PC-9 (cell line): ENCODE data around the gene TXLNB. TPM values are rescaled to one million over a fixed set of nuclear protein-coding genes. Genes with fewer than 3 reads are reported as not detected.

Source experiments
- Bru-seq: library from RNA; stranded (reverse); fragments of 400-500 nt; gene quantifications from one replicate; lab custom pipeline; 2021; lab: Mats Ljungman, UMichigan
- BruChase-seq, 2 experiments: library from RNA; stranded (reverse); fragments of 400-500 nt; gene quantifications; one replicate each; lab custom pipeline; 2021; lab: Mats Ljungman, UMichigan
- BruUV-seq: library from RNA; stranded (reverse); fragments of 400-500 nt; replicated peaks from 2 replicates; lab custom pipeline; 2021; lab: Mats Ljungman, UMichigan
- CTCF ChIA-PET: fragments of 300-600 bp; sonication (Branson Sonifier 250); formaldehyde crosslinking; loops from one replicate; lab custom pipeline; 2022; ENCODE audit warnings: antibody characterized with exemption; lab: Charles Lee
- POLR2A ChIA-PET: fragments of 300-600 bp; sonication (Branson Sonifier 250); formaldehyde crosslinking; loops from one replicate; lab custom pipeline; 2022; ENCODE audit warnings: antibody characterized with exemption; ENCODE audit not compliant: unreplicated experiment; lab: Charles Lee
- DNase-seq, 2 experiments: peaks; one replicate each; pipeline versions ENCODE4 v3.0.0 to v3.0.0-alpha.2; 2015 to 2022; ENCODE audit warnings: mixed read lengths in 1 of 2
- H2AFZ ChIP-seq: fragments of 200-600 bp; sonication (generic); 2 replicates; pipeline ENCODE4 v1.8.1; 2017; ENCODE audit warnings: antibody characterized with exemption
- H3F3A ChIP-seq: fragments of 200-600 bp; sonication (generic); 2 replicates; pipeline ENCODE4 v1.8.1; 2017; ENCODE audit warnings: antibody characterized with exemption, mild to moderate bottlenecking, low read depth; ENCODE audit not compliant: insufficient read depth
- H3K27ac ChIP-seq: fragments of 200-600 bp; sonication (generic); 2 replicates; pipeline ENCODE4 v1.6.1; 2016; ENCODE audit warnings: mixed run types
- H3K27me3 ChIP-seq: fragments of 200-600 bp; sonication (generic); 2 replicates; pipeline ENCODE4 v1.6.1; 2016; ENCODE audit warnings: low read depth, mixed run types; ENCODE audit not compliant: insufficient read depth
- H3K36me3 ChIP-seq: fragments of 200-600 bp; sonication (generic); 2 replicates; pipeline ENCODE4 v1.6.1; 2016; ENCODE audit warnings: low read depth, mixed run types
- H3K4me1 ChIP-seq: fragments of 200-600 bp; sonication (generic); replicated peaks from 2 replicates; pipeline ENCODE4 v1.6.1; 2016; ENCODE audit warnings: mixed run types; ENCODE audit not compliant: insufficient read depth
- H3K4me2 ChIP-seq: fragments of 200-600 bp; sonication (generic); 2 replicates; pipeline ENCODE4 v1.6.1; 2017; ENCODE audit warnings: mixed run types
- H3K4me3 ChIP-seq: fragments of 200-600 bp; sonication (generic); 2 replicates; pipeline ENCODE4 v1.6.1; 2016; ENCODE audit warnings: mixed run types
- H3K79me2 ChIP-seq: fragments of 200-600 bp; sonication (generic); 2 replicates; pipeline ENCODE4 v1.6.1; 2017; ENCODE audit warnings: low read depth, mixed run types
- H3K9me2 ChIP-seq: fragments of 200-600 bp; sonication (generic); 2 replicates; pipeline ENCODE4 v1.8.1; 2017; ENCODE audit warnings: mild to moderate bottlenecking; ENCODE audit not compliant: insufficient read depth
- H3K9me3 ChIP-seq: fragments of 200-600 bp; sonication (generic); 2 replicates; pipeline ENCODE4 v1.8.1; 2016; ENCODE audit warnings: low read depth; ENCODE audit not compliant: insufficient read depth
- H4K20me1 ChIP-seq: fragments of 200-600 bp; sonication (generic); 2 replicates; pipeline ENCODE4 v1.8.1; 2017; ENCODE audit not compliant: insufficient read depth
- EZH2 ChIP-seq: fragments of 200-600 bp; sonication (generic); IDR thresholded peaks from 2 replicates; pipeline ENCODE4 v1.8.0; 2017; ENCODE audit warnings: antibody characterized with exemption, low read depth
- intact Hi-C: fragments of 100-400 bp; cut with micrococcal nuclease; formaldehyde crosslinking; loops from one replicate; pipeline ENCODE4 v1.10.0; 2022; ENCODE audit not compliant: unreplicated experiment
- long read RNA-seq: library from polyadenylated mRNA; stranded (forward); transcript quantifications from one replicate; pipeline ENCODE4 v2.0.0, GENCODE V29; 2022
- total RNA-seq: library from RNA; stranded (reverse); gene quantifications from 2 replicates; pipeline ENCODE4 v1.2.3, GENCODE V29; 2021
- TF ChIP-seq, protein P1 (sequence below): fragments of 200-600 bp; sonication (generic); conservative IDR thresholded peaks from 2 replicates; pipeline ENCODE4 v1.6.1; 2017; ENCODE audit warnings: mixed run types, antibody characterized with exemption, mild to moderate bottlenecking, moderate library complexity

The TXLNB gene
- 0.09 TPM in 1 of 2 replicates, not detected in the other for total RNA-seq
- percentile 13 among the genes with signal in this experiment for Bru-seq, nascent RNA
- BruChase-seq, experiment 1, labeled RNA remaining after a 2-hour chase, result percentile 7 among the genes with signal in this experiment
- BruChase-seq, experiment 2, labeled RNA remaining after a 6-hour chase, result percentile 16 among the genes with signal in this experiment
- long read RNA-seq, result 0 reads

DNA sequence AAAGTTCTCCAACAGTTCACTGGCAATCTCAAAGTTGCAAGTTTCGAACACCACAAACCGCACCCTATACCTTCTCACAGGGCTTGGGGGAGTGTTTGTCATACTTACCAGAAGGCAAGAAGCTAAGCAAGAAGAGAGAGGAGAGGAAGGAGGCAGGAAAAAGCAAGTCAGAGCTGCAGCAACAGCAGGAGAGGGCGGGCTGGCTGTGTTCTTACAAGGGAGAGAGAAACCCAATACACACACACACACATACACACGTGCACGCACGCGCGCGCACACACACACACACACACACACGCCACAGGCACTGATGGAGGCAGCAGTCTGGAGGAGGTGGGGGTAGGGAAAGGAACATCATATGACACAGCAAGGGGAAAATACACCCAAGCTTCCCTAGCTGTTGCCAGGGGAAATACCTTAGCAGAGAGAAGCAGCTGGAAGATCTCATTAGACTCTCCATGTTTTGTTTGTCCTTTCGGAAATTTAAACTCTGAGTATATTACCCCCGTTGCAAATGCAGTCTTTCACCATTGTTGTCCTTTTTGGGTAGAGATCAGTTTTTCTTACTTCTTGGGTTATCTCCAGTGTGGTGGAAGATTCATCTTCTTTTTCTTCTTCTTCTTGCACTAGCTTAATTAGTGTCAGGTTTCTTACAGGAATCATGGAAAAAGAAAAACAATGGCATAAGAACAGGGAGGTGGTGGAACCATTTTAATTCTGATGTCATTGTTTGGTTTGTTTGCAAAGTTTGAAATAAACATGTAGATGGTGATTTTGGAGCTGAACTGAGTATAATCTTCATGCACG, at the start of gene TXLNB:
Gene TXLNB, minus strand, starts transcription at position 186 of the 807 bp plus-strand sequence. CDS start 3,099 bp downstream, outside the sequence.
- Histone ChIP-seq H4K20me1 (no peaks in the 10 kb centered on the region), H2AFZ (peak within 1 kb of the TSS; percentile 45; the same call in 1 of the 2 replicates), H3F3A (no peaks in the 10 kb centered on the region), H3K4me3 (no peak within 1 kb of the TSS), H3K9me3 (no peaks in the 10 kb centered on the region), H3K4me1 (0 out of 2 replicates have a peak, but pooled peaks cover 5% of the 10 kb centered on the region), H3K36me3 (no peaks in the 10 kb centered on the region), H3K4me2 (no peak within 1 kb of the TSS), H3K9me2 (no peaks in the 10 kb centered on the region), H3K27ac (no peak within 1 kb of the TSS), H3K79me2 (no peaks in the 10 kb centered on the region), H3K27me3 (no peaks in the 10 kb centered on the region)
- ChIA-PET POLR2A (interaction anchor here (0.6 kb wide), 1 partner anchor 792 kb away, joined by 3 read pairs; no protein-coding TSS in a partner anchor), CTCF (no interaction called here)
- no peak for TF ChIP-seq EZH2
- TF ChIP-seq, protein P1, sequence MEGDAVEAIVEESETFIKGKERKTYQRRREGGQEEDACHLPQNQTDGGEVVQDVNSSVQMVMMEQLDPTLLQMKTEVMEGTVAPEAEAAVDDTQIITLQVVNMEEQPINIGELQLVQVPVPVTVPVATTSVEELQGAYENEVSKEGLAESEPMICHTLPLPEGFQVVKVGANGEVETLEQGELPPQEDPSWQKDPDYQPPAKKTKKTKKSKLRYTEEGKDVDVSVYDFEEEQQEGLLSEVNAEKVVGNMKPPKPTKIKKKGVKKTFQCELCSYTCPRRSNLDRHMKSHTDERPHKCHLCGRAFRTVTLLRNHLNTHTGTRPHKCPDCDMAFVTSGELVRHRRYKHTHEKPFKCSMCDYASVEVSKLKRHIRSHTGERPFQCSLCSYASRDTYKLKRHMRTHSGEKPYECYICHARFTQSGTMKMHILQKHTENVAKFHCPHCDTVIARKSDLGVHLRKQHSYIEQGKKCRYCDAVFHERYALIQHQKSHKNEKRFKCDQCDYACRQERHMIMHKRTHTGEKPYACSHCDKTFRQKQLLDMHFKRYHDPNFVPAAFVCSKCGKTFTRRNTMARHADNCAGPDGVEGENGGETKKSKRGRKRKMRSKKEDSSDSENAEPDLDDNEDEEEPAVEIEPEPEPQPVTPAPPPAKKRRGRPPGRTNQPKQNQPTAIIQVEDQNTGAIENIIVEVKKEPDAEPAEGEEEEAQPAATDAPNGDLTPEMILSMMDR, result no peak
- no TSS peak for BruUV-seq
- DNase-seq, result peak in 1 of 2 experiments; percentile 31
- intact Hi-C loops, result no loop called here

DNA sequence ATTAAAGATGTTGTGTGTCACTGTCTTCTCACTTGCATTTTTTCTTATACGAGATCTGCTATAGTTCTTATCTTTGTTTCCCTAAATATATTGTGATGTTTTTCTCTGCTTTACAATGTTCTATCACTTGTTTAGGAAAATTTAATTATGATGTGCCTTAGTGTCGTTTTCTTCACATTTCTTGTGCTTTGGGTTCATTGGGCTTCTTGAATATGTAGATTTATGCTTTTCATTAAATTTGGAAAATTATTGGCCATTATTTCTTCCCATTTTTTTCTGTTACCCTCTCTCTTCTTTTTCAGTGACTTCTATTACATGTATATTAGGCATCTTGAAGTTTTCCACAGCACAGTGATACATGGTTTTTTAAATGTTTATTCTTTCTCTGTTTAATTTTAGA, 49.3 kb upstream of the TXLNB start:
- POLR2A ChIA-PET, result no interaction called here
- CTCF ChIA-PET, result no interaction called here

DNA sequence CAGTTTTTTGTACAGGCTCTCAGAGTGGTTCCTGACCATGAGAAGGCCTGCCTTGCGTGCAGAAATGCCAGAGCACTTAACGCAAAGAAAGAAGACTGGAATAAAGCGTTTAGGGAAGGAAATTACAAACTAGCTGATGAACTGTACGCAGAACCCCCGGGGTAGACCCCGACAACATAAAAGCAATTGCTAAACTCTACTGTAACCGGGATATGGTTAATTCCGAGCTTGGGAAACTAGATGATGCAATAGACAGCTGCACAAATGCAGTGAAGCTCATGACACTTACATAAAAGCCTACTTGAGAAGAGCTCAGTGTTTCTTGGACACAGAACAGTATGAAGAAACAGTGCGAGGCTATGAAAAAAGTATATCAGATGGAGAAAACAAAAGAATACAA, 47.0 kb upstream of the TXLNB start:
- Histone ChIP-seq H3K9me3 (no peaks in the 10 kb centered on the region), H3K36me3 (no peaks in the 10 kb centered on the region), H3K27ac (no peak overlapping the region), H3K9me2 (no peaks in the 10 kb centered on the region), H3K27me3 (no peaks in the 10 kb centered on the region), H3K4me3 (no peak overlapping the region), H3K79me2 (no peaks in the 10 kb centered on the region), H3K4me1 (peaks cover 14% of the 10 kb centered on the region), H3F3A (no peaks in the 10 kb centered on the region), H2AFZ (no peak overlapping the region), H3K4me2 (no peak overlapping the region), H4K20me1 (no peaks in the 10 kb centered on the region)
- POLR2A ChIA-PET, result no interaction called here
- no TSS peak for BruUV-seq
- TF ChIP-seq, protein P1, result no peak
- TF ChIP-seq EZH2, result no peak
- no peak for DNase-seq
- intact Hi-C loops, result no loop called here
- CTCF ChIA-PET, result no interaction called here

More for the DNA sequence above, 49.3 kb upstream of the TXLNB start:
- Histone ChIP-seq H4K20me1 (no peaks in the 10 kb centered on the region), H3K9me3 (no peaks in the 10 kb centered on the region), H3K9me2 (no peaks in the 10 kb centered on the region), H3K4me2 (no peak overlapping the region), H3K79me2 (no peaks in the 10 kb centered on the region), H3K27me3 (no peaks in the 10 kb centered on the region), H2AFZ (no peak overlapping the region), H3K27ac (no peak overlapping the region), H3K4me3 (no peak overlapping the region), H3K36me3 (no peaks in the 10 kb centered on the region), H3K4me1 (peaks cover 26% of the 10 kb centered on the region), H3F3A (no peaks in the 10 kb centered on the region)
- no TSS peak for BruUV-seq
- TF ChIP-seq, protein P1, result no peak
- no peak for TF ChIP-seq EZH2
- intact Hi-C loops, result no loop called here
- no peak for DNase-seq
